ENCODE results near the gene TMEM234. TPM values are rescaled to one million over a fixed set of nuclear protein-coding genes. Genes with fewer than 3 reads are reported as not detected.

The TMEM234 gene
- total RNA-seq, 2 donors from 2014 or later, result 35.1 to 35.5 TPM

DNA sequence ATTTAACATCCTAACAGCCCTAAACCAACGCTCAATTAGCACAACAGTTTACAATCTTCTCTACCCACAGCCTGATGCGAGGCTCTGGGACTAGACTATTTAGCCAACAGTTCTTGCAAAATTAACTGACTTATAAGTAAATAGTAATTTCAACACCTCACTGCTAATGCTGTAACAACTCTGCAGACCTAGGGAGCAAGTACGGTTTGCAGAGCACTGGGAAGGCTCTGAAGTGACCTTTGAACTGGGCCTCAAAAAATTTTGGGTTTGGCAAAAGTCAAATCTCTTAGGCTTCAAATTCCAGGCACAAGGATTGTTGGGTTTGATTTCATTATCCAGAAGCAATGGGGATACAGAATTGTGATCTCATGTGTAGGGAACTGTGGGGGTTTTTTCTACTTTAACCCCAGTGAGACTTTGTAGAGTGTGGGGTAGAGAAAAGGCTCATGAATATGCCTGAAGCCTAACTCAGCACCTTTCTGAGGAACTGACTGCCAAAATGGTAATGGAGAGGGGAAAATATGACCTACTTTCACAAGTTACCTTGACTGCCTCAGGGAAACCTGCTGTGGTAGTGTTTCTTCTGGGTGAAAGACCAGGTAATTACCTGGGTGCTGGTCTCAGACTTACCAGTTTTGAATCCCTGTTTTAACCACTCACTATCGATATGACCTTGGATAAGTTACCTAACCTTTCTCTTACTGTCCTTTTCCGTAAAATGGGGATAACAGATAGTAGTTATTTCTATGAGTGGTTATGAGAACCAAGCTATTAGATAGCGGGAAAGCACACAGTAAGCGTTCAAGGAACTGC lies 43.6 kb downstream of the TMEM234 start:
- Mint-ChIP-seq H3K9me3 (no peaks in the 10 kb centered on the region), H3K27ac (no peak overlapping the region), H3K27me3 (ENCODE audit: insufficient read depth) (no peaks in the 10 kb centered on the region), H3K4me3 (peak overlapping the region; percentile 83), H3K36me3 (ENCODE audit: low read depth) (peaks cover 30% of the 10 kb centered on the region), H3K4me1 (peaks cover 29% of the 10 kb centered on the region)
- Histone ChIP-seq H3K9me3 (ENCODE audit: control insufficient read depth, low read length) (no peaks in the 10 kb centered on the region), H3K4me3 (ENCODE audit: low read length) (peak overlapping the region; percentile 94), H3K9ac (ENCODE audit: extremely low read depth, low read length, poor library complexity, severe bottlenecking) (no peak overlapping the region), H3K27me3 (ENCODE audit: control insufficient read depth, insufficient read depth, low read length, poor library complexity, severe bottlenecking) (no peaks in the 10 kb centered on the region), H3K4me1 (ENCODE audit: control insufficient read depth, insufficient read depth, low read length) (no peaks in the 10 kb centered on the region), H3K27ac (ENCODE audit: low read depth, low read length) (peak overlapping the region; percentile 6), H3K36me3 (ENCODE audit: control insufficient read depth, insufficient read depth, low read length) (peaks cover 49% of the 10 kb centered on the region)
- TF ChIP-seq, protein P1, sequence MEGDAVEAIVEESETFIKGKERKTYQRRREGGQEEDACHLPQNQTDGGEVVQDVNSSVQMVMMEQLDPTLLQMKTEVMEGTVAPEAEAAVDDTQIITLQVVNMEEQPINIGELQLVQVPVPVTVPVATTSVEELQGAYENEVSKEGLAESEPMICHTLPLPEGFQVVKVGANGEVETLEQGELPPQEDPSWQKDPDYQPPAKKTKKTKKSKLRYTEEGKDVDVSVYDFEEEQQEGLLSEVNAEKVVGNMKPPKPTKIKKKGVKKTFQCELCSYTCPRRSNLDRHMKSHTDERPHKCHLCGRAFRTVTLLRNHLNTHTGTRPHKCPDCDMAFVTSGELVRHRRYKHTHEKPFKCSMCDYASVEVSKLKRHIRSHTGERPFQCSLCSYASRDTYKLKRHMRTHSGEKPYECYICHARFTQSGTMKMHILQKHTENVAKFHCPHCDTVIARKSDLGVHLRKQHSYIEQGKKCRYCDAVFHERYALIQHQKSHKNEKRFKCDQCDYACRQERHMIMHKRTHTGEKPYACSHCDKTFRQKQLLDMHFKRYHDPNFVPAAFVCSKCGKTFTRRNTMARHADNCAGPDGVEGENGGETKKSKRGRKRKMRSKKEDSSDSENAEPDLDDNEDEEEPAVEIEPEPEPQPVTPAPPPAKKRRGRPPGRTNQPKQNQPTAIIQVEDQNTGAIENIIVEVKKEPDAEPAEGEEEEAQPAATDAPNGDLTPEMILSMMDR (conservative IDR thresholded peaks at IDR 0.05), result no peak
- DNase-seq, result no peak
- whole genome bisulfite sequencing, 2 experiments (ENCODE audit: insufficient coverage in 1 of 2, insufficient read length in 1 of 2), result 85 to 90% methylated on average over 3 to 7 of the region's 7 CpGs

DNA sequence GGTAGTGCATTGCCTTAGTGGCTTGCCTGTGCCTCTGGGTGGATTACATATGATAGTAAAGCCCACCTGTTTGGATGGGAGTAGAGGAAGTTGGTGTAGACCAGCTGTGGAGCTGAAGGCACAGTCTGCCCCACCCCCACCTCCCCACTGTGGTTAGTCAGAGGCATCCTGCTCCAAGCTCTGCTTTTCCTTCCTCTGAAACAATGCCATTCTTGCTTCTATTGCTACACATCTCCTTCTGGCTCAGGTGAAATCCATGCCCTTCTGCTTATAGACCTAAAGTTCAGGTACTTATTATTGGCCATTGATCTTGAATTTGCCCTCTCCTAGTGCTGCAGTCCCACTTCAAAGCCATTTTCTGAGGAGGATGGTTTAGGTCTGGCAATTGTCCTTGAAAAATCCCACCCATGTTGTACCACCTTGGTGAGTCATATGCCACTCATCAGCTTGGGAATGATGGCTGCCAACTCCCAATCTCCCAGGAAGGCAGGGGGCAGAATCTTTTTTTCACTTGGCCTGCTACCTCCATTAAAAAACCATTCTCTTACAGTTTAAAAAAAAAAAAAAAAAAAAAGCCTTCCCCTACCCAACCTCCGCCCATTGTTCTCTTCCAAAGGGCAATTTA lies 49.4 kb downstream of the TMEM234 start:
- peaks cover 57% of the 10 kb centered on the region for H3K36me3 Mint-ChIP-seq (ENCODE audit: low read depth)
- Histone ChIP-seq H3K4me3 (ENCODE audit: low read length) (no peak overlapping the region), H3K9ac (ENCODE audit: extremely low read depth, low read length, poor library complexity, severe bottlenecking) (no peak overlapping the region), H3K27me3 (ENCODE audit: control insufficient read depth, insufficient read depth, low read length, poor library complexity, severe bottlenecking) (no peaks in the 10 kb centered on the region), H3K36me3 (ENCODE audit: control insufficient read depth, insufficient read depth, low read length) (peaks cover 80% of the 10 kb centered on the region), H3K27ac (ENCODE audit: low read depth, low read length) (no peak overlapping the region), H3K4me1 (ENCODE audit: control insufficient read depth, insufficient read depth, low read length) (no peaks in the 10 kb centered on the region), H3K9me3 (ENCODE audit: control insufficient read depth, low read length) (no peaks in the 10 kb centered on the region)
- no peaks in the 10 kb centered on the region for H3K27me3 Mint-ChIP-seq (ENCODE audit: insufficient read depth)
- TF ChIP-seq, protein P1 (conservative IDR thresholded peaks at IDR 0.05), result no peak
- no peaks in the 10 kb centered on the region for H3K9me3 Mint-ChIP-seq
- H3K4me3 Mint-ChIP-seq, result no peak overlapping the region
- 100% methylated on average over 1 of the region's 1 CpG for WGBS, 2 experiments (ENCODE audit: insufficient coverage in 1 of 2, insufficient read length in 1 of 2)
- no peak for DNase-seq
- peaks cover 4% of the 10 kb centered on the region for H3K4me1 Mint-ChIP-seq
- H3K27ac Mint-ChIP-seq, result no peak overlapping the region

DNA sequence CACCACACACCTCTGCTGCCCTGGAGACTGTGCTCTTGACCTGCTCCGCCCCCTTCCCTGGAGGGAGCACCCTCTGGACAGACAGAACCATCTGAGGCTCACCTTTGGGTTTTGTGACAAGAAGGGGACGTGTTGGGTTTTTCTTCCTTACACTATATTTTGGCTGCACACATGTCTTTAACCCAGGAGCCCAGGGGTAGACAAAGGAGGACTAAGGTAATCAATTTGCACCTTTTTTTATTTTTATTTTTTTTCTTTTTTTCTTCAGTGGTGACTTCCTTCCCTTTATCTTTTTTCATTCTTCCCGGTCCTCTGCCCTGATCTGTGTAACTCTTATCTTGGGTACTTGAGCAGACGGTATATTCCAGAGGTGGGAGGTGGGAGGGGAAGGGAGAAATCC lies 51.2 kb downstream of the TMEM234 start:
- H3K9me3 ChIP-seq (ENCODE audit: control insufficient read depth, low read length), result no peaks in the 10 kb centered on the region
- H3K4me1 ChIP-seq (ENCODE audit: control insufficient read depth, insufficient read depth, low read length), result no peaks in the 10 kb centered on the region
- Mint-ChIP-seq H3K27me3 (ENCODE audit: insufficient read depth) (no peaks in the 10 kb centered on the region), H3K36me3 (ENCODE audit: low read depth) (peaks cover 63% of the 10 kb centered on the region), H3K4me1 (peaks cover 3% of the 10 kb centered on the region), H3K27ac (no peak overlapping the region), H3K4me3 (no peak overlapping the region), H3K9me3 (no peaks in the 10 kb centered on the region)
- TF ChIP-seq, protein P1 (conservative IDR thresholded peaks at IDR 0.05), result no peak
- no peak for DNase-seq
- peaks cover 86% of the 10 kb centered on the region for H3K36me3 ChIP-seq (ENCODE audit: control insufficient read depth, insufficient read depth, low read length)
- H3K27me3 ChIP-seq (ENCODE audit: control insufficient read depth, insufficient read depth, low read length, poor library complexity, severe bottlenecking), result no peaks in the 10 kb centered on the region
- 91 to 100% methylated on average over 1 to 4 of the region's 4 CpGs for WGBS, 2 experiments (ENCODE audit: insufficient coverage in 1 of 2, insufficient read length in 1 of 2)
- H3K4me3 ChIP-seq (ENCODE audit: low read length), result no peak overlapping the region
- no peak overlapping the region for H3K27ac ChIP-seq (ENCODE audit: low read depth, low read length)
- no peak overlapping the region for H3K9ac ChIP-seq (ENCODE audit: extremely low read depth, low read length, poor library complexity, severe bottlenecking)

Other genes starting within 250 kb of the TMEM234 start
- 100 to 1,000 TPM; 201 to 235 TPM for gene KHDRBS1, start 208.5 kb downstream of the TMEM234 start, total RNA-seq
- 10 to 100 TPM; 11.0 to 20.3 TPM for gene TMEM39B, start 149.4 kb downstream of the TMEM234 start, total RNA-seq
- gene KPNA6, start 114.3 kb downstream of the TMEM234 start, total RNA-seq, result 100 to 1,000 TPM in 1 of 2 donors, 10 to 100 TPM in 1; 95.4 to 119 TPM
- 10 to 100 TPM; 38.3 to 39.4 TPM for gene TXLNA, start 42.7 kb downstream of the TMEM234 start, total RNA-seq
- 10 to 100 TPM in 1 of 2 donors, 1 to 10 TPM in 1; 9.2 to 11.1 TPM for gene CCDC28B, start 21.8 kb downstream of the TMEM234 start, total RNA-seq
- 1 to 10 TPM; 4.7 to 6.3 TPM for gene IQCC, start 16.7 kb downstream of the TMEM234 start, total RNA-seq
- not detected for gene DCDC2B, start 13.3 kb downstream of the TMEM234 start, total RNA-seq
- 100 to 1,000 TPM; 194 to 198 TPM for gene EIF3I, start 54 bp upstream of the TMEM234 start, total RNA-seq
- 1 to 10 TPM; 1.1 to 2.9 TPM for gene FAM167B, start 24.9 kb upstream of the TMEM234 start, total RNA-seq
- gene LCK, start 28.9 kb upstream of the TMEM234 start, total RNA-seq, result 1 to 10 TPM; 1.8 to 4.4 TPM
- 100 to 1,000 TPM; 150 to 160 TPM for gene HDAC1, start 69.7 kb upstream of the TMEM234 start, total RNA-seq
- 100 to 1,000 TPM; 484 to 543 TPM for gene MARCKSL1, start 113.9 kb upstream of the TMEM234 start, total RNA-seq
- 1 to 10 TPM; 6.8 to 8.4 TPM for gene FAM229A, start 140.1 kb upstream of the TMEM234 start, total RNA-seq
- gene TSSK3, start 140.2 kb upstream of the TMEM234 start, total RNA-seq, result 1 to 10 TPM; 3.4 to 6.4 TPM
- 10 to 100 TPM; 61.7 to 68.3 TPM for gene BSDC1, start 172.1 kb upstream of the TMEM234 start, total RNA-seq
- gene ZBTB8B, start 242.7 kb upstream of the TMEM234 start, total RNA-seq, result 1 to 10 TPM; 2.7 to 5.0 TPM

Measured in endodermal cell (in vitro differentiated cells).